ENCODE data around the gene RNASE4.
"Not testable (repeated sequence)": the region's sequence is repeated elsewhere in the genome, so short reads cannot be mapped to it uniquely, and the experiment has no call there.

The RNASE4 gene, protein sequence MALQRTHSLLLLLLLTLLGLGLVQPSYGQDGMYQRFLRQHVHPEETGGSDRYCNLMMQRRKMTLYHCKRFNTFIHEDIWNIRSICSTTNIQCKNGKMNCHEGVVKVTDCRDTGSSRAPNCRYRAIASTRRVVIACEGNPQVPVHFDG

GRCh38 chr14:20683891-20684661, at the start of gene RNASE4:
RNASE4 (plus strand) TSS chr14:20684560; CDS start chr14:20699372, 14,812 bp downstream.
- FAIRE-seq: no peak

DNA sequence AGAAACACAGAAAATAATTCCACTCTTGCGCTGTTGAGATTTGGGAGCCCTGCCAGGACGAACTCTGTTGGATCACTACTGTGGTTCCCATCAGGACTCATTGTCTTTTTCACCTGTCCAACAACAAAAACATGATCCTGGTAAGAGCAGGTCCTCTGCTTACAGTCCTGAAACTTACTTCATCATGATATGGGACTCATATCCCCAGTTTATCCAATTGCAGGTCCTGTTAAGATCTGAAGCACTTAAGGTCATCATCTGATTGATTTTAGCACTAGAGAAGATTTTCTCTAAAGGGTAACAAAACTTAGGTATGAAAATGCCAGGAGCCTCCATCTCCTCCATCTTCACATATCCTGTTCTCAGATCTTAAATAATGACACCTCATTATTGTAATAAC, 42.8 kb upstream of the RNASE4 start, which contains the start of gene OR6S1:
Gene OR6S1, minus strand, starts transcription at position 101 of the 400 bp plus-strand sequence. Its CDS starts 0 bp downstream, at position 101.
- FAIRE-seq: no peak

- no peak for FAIRE-seq
Measured at GRCh38 chr14:20642182-20642581, 42.2 kb upstream of the RNASE4 start.

DNA sequence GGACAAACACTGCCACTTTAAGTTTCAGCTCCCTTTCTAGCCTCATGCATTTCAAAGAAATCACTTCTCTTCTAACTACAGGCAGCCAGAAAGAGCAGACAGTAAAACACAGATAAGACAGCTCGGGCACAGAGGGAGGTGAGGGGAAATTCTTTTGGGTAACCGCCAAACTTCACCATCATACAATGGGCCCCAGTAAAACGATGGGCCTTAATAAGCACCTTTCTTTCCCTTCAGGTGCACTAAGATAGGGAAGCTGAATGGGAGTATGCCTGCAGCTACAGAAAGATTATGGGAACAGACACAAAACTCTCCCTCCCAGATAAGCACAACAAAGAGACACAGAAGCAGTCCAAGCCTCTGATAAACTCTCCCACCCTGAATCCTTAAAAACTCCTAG, 41.6 kb upstream of the RNASE4 start:
- not testable (repeated sequence) for FAIRE-seq

GRCh38 chr14:20644520-20644919, 39.8 kb upstream of the RNASE4 start:
- FAIRE-seq: no peak

GRCh38 chr14:20645481-20645880, 38.9 kb upstream of the RNASE4 start:
- FAIRE-seq: no peak

DNA sequence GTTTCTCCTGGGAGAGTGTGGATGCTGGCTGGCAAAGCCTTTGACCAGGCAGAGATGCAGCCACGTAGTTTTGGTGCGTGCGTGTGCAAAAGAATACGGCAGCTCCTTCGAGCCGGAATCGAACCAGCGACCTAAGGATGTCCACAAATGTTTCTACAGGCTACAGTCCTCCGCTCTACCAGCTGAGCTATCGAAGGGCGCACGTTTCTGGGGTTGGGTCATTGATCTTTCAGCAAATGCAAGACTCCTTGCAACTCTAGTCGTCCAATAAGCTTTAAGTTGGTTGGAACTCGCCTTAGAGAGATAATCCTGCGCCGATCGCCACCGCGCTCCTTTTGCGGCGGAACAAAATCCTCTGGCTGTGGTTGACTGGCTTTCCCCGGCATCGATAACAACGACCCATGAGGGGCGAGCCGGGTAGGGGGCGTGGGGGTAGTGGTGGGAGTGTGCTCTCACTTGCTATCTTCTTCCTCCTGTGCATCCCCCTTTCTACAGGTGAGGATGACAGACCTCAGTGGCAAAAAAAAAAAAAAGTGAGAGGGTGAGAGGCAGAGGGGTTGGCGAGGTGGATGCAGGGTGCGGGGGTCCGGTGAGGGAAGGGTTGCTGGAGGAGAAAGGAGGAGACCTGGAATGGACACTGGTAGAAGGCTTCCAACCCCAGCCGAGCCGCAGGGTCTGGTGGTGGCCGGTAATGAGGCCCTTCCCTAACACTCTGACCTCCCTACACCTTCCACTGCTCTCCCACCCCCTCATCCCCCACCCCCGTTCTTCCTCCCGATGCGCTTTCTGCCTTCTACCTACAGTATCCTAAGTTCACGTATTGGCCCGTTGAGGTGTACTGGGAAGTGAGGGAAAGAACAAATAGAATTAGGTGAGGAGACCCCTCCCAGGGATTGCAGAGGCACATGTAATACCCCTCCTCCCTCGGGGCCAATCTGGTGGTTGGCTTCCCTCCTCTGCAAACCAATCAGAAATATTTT, 31.1 kb upstream of the RNASE4 start:
- FAIRE-seq: no peak

DNA sequence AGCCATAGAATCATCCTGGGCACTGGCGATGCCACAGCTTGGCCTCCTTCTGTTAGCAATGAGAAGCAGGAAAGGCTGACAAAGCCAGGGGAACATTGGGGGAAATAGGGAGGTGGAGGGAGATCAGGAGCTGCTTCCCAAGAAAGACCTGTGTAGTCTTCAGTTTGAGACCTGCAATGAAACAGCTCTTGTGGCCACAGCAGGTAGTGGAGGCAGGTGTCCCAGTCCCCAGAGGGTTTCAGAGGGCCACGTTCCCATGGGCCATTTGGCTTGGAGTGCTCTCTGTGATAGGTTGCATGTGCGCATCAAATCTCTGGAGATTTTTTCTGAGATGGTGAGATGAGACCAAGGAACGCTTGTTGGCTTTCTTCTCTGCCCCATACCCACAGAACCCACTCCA, 28.5 kb upstream of the RNASE4 start:
- no peak for FAIRE-seq

DNA sequence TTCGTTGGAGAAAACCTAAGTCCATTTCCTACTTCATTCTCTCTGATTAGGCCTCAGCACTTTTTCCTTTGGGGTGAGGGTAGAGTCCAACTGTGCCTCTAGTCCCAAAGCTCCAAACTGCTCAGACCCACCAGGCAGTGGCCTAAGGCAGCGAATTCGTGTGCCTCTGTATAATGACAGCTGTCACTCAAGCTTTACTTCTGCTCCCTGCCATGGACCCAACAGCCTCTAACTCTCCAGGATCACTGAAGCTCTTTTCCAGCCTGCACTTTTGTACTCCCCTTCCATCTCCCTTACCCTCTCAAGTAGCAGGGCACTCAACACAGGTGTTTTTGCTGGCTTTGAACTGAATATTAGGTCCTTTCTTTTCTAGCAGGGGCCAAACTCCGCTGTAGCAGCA, 28.1 kb upstream of the RNASE4 start:
- FAIRE-seq: no peak

GRCh38 chr14:20657216-20658211, 26.8 kb upstream of the RNASE4 start:
- FAIRE-seq: no peak

GRCh38 chr14:20658246-20658645, 26.1 kb upstream of the RNASE4 start:
- no peak for FAIRE-seq

GRCh38 chr14:20659336-20659735, 25.0 kb upstream of the RNASE4 start:
- no peak for FAIRE-seq

GRCh38 chr14:20659813-20660395, 24.5 kb upstream of the RNASE4 start:
- no peak for FAIRE-seq

- no peak for FAIRE-seq
Measured at GRCh38 chr14:20661197-20661596, 23.2 kb upstream of the RNASE4 start.

GRCh38 chr14:20662968-20663732, 21.2 kb upstream of the RNASE4 start:
- FAIRE-seq: no peak

- FAIRE-seq: not testable (repeated sequence)
Measured at GRCh38 chr14:20666400-20666961, 17.9 kb upstream of the RNASE4 start.

- no peak for FAIRE-seq
Measured at GRCh38 chr14:20667957-20668356, 16.4 kb upstream of the RNASE4 start.

DNA sequence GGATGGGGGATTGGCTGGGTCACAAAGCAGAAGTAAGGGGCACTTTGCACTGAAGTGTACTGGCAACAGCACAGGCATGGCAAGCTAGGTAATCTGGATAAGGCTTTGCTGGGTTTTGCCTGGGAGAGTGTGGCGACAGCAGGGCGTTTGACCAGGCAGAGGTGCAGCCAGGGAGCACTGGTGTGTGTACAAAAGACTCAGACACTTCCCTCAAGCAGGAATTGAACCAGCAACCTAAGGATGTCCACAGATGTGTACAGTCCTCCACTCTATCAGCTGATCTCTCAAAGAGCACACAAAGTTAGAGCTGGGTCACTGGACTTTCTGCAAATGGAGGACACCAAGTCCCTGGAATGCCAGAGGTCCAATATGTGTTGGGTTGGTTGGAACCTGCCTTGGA, 15.4 kb upstream of the RNASE4 start:
- no peak for FAIRE-seq

- no peak for FAIRE-seq
Measured at GRCh38 chr14:20671597-20672283, 12.6 kb upstream of the RNASE4 start.

- no peak for FAIRE-seq
Measured at GRCh38 chr14:20675669-20676068, 8.7 kb upstream of the RNASE4 start.

All from TTC549 (cell line).